GM18873 (cell line): ENCODE data around the gene TPRN.

Source experiments
- ATAC-seq: cut with Tn5 transposase; IDR thresholded peaks from one replicate; pipeline ENCODE4 v1.9.1; 2021; ENCODE audit warnings: mild to moderate bottlenecking, moderate library complexity, moderate number of reproducible peaks; ENCODE audit not compliant: unreplicated experiment, low FRiP score

Gene TPRN

GRCh38 chr9:137236936-137237421, 36.4 kb upstream of the TPRN start:
- no peak for ATAC-seq

- ATAC-seq = no peak
These were observed 35.8 kb upstream of the TPRN start for GRCh38 chr9:137236238-137236935.

- no peak for ATAC-seq
These were observed 35.1 kb upstream of the TPRN start for GRCh38 chr9:137235424-137236237.

DNA sequence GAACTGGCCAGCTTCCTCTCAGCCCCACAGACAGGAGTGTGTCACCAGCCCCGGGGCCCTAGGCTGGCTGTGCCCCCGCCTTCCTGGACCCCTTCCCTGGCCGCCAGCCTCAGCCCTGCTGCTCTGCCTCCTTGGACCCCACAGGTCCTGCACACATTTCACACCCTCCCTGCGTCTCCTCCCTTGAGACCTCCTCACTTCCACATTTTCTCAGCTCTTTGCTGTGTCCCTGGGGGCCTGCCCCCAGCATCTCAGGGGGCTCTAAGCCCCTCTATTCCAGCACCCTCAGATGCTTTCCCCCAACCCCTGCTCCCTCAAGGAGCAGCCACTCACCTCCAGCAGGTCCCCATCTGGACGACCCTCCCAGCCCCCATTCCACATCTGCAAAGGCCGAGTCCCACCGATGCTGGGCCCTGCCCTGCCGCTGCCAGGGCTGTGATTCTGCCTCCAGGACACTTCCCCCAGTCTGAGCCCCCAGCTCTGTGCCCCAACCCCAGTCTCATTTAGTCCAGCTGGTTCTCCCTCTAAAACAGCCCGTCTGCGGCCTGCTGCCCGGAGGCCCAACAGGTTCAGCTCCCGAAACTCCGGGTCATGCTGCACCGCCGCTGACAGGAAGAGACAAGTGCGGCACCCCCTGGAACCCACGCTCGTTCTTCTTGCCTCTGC, 34.4 kb upstream of the TPRN start:
- ATAC-seq = no peak

GRCh38 chr9:137234055-137234697, 33.6 kb upstream of the TPRN start:
- ATAC-seq = no peak

DNA sequence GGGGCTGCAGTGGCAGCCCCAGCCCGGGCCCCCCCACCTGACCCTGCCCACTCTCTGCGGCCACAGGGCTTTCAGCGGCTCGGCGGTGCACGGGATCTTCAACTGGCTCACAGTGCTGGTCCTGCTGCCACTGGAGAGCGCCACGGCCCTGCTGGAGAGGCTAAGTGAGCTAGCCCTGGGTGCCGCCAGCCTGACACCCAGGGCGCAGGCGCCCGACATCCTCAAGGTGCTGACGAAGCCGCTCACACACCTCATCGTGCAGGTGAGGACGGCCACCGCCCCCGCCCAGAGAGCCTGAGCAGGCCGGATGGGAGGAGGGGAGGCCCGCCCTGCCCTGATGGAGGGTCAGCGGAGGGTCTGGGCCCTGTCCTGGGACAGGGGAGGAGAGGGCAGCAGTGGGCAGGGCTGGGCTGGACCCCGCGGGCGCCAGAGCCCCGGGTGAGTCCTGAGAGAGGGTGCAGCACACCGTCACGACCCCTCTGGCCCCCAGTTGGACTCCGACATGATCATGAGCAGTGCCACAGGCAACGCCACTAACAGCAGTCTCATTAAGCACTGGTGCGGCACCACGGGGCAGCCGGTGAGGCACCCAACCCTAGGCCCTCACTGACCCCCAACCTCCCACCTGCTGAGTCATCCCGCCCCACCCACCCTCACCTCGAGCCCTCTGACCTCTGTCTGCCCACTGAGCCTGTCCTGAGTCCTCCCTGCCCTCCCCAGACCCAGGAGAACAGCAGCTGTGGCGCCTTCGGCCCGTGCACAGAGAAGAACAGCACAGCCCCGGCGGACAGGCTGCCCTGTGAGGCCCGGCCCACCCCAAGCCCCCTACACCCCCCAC, 32.8 kb upstream of the TPRN start:
- ATAC-seq = no peak

GRCh38 chr9:137232510-137232909, 32.0 kb upstream of the TPRN start:
- ATAC-seq = no peak

GRCh38 chr9:137232101-137232500, 31.6 kb upstream of the TPRN start:
- no peak for ATAC-seq

GRCh38 chr9:137231372-137232039, 31.0 kb upstream of the TPRN start:
- ATAC-seq = no peak

GRCh38 chr9:137230705-137231371, 30.3 kb upstream of the TPRN start, which contains the start of gene SLC34A3:
Gene SLC34A3 (plus strand): TSS chr9:137230901. CDS start chr9:137231703, 802 bp downstream.
- ATAC-seq = no peak

- ATAC-seq = no peak
These were observed 29.6 kb upstream of the TPRN start for GRCh38 chr9:137229903-137230704.

GRCh38 chr9:137228968-137229896, 28.7 kb upstream of the TPRN start:
- no peak for ATAC-seq

- ATAC-seq = no peak
These were observed 28.0 kb upstream of the TPRN start for GRCh38 chr9:137228506-137228967.

GRCh38 chr9:137227853-137228505, 27.4 kb upstream of the TPRN start:
- ATAC-seq = no peak

GRCh38 chr9:137227054-137227852, 26.7 kb upstream of the TPRN start, which contains the start of gene RNF224:
Gene RNF224 (plus strand): TSS chr9:137227502. CDS start chr9:137228336, 834 bp downstream.
- ATAC-seq = no peak
